IPS-15b (cell line): Measurements from ENCODE around the gene NDUFAF5.

Source experiments
- H3K27me3 ChIP-seq: one replicate; pipeline ENCODE4 v1.6.1; 2013; ENCODE audit warnings: low read length; ENCODE audit not compliant: control insufficient read depth, insufficient read depth
- H3K36me3 ChIP-seq: one replicate; pipeline ENCODE4 v1.6.1; 2013; ENCODE audit warnings: low read length; ENCODE audit not compliant: control insufficient read depth, insufficient read depth
- H3K4me1 ChIP-seq: one replicate; pipeline ENCODE4 v1.6.1; 2013; ENCODE audit warnings: mild to moderate bottlenecking, low read length; ENCODE audit not compliant: control insufficient read depth, insufficient read depth
- H3K4me3 ChIP-seq: one replicate; pipeline ENCODE4 v1.5.1; 2013; ENCODE audit warnings: low read depth, low read length
- H3K9ac ChIP-seq: one replicate; pipeline ENCODE4 v1.6.1; 2013; ENCODE audit warnings: low read depth, mild to moderate bottlenecking, low read length
- H3K9me3 ChIP-seq: one replicate; pipeline ENCODE4 v1.6.1; 2013; ENCODE audit warnings: mild to moderate bottlenecking, low read length; ENCODE audit not compliant: control insufficient read depth, insufficient read depth

NDUFAF5 gene

DNA sequence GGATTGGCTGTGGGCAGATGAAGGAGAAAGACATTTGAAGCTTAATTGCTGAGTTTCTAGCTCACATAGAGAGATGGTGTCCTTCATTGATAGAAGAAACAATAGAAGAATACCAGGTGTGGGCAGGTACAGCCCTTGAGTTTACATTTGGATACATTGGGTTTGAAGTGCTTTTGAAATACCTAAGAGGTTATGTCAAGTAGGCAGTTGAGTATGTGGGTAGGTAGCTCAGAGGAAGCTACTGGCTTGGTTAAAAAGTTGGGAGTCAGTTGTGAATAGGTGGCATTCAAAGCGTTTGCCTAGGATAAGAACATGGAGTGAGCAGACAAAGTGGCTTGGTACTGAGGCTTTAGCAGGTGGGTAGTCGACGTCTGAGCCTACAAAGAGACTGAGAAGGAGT, 25.0 kb downstream of the NDUFAF5 start:
- Histone ChIP-seq H3K9ac (no peak overlapping the region), H3K4me1 (no peaks in the 10 kb centered on the region), H3K36me3 (peaks cover 28% of the 10 kb centered on the region), H3K4me3 (no peak overlapping the region), H3K27me3 (no peaks in the 10 kb centered on the region), H3K9me3 (no peaks in the 10 kb centered on the region)

DNA sequence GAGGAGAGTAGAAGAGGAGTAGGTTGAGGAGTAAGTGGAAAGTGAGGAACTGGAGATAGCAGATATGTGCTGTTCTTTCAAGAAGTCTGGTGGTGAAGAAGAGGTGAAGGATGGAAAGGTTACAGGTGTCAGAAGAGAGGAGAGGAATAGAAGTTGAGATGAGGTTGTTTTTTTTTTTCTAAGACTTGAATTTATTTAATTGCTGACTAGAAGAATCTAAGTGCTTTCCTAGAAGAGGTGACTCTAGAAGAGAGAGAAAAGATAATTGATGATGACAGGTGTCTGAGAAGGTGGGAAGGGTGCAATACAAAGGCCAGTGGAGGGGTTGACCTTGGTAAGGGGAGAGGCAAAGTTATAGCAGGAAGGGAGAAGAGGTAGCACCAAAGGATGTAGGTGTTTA, 25.6 kb downstream of the NDUFAF5 start:
- H3K4me3 ChIP-seq = no peak overlapping the region
- H3K27me3 ChIP-seq = no peaks in the 10 kb centered on the region
- peaks cover 28% of the 10 kb centered on the region for H3K36me3 ChIP-seq
- H3K9ac ChIP-seq = no peak overlapping the region
- no peaks in the 10 kb centered on the region for H3K9me3 ChIP-seq
- no peaks in the 10 kb centered on the region for H3K4me1 ChIP-seq

GRCh38 chr20:13813910-13814309, 29.1 kb downstream of the NDUFAF5 start:
- Histone ChIP-seq H3K9me3 (no peaks in the 10 kb centered on the region), H3K4me3 (no peak overlapping the region), H3K4me1 (no peaks in the 10 kb centered on the region), H3K27me3 (no peaks in the 10 kb centered on the region), H3K36me3 (peaks cover 17% of the 10 kb centered on the region), H3K9ac (no peak overlapping the region)

- Histone ChIP-seq H3K4me1 (no peaks in the 10 kb centered on the region), H3K9me3 (no peaks in the 10 kb centered on the region), H3K4me3 (no peak overlapping the region), H3K9ac (no peak overlapping the region), H3K36me3 (peaks cover 10% of the 10 kb centered on the region), H3K27me3 (no peaks in the 10 kb centered on the region)
Measured at GRCh38 chr20:13814672-13815071, 29.8 kb downstream of the NDUFAF5 start.

- Histone ChIP-seq H3K4me1 (no peaks in the 10 kb centered on the region), H3K9me3 (no peaks in the 10 kb centered on the region), H3K27me3 (no peaks in the 10 kb centered on the region), H3K4me3 (no peak overlapping the region), H3K36me3 (peaks cover 4% of the 10 kb centered on the region), H3K9ac (no peak overlapping the region)
Measured at GRCh38 chr20:13816757-13817156, 31.9 kb downstream of the NDUFAF5 start.

DNA sequence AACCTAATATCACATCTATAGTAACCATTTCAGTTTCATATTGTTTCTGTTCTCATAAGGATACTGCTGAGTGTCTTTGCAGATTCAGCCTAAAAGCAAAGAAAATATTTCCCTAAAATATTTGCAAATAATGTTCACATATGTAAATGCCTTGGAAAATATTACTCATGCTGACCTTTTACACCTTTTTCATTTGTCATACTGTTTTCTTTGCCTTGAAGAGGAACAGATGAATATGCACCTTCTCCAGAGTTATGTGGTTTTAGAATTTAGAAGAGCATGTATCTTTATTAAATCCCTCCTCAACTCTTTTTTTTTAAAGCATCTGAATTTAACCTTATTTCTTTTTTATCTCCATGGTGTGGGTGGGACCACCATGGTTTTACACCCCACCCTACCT, 32.5 kb downstream of the NDUFAF5 start:
- peaks cover 4% of the 10 kb centered on the region for H3K36me3 ChIP-seq
- H3K4me3 ChIP-seq = no peak overlapping the region
- H3K9ac ChIP-seq = no peak overlapping the region
- no peaks in the 10 kb centered on the region for H3K4me1 ChIP-seq
- H3K27me3 ChIP-seq = no peaks in the 10 kb centered on the region
- H3K9me3 ChIP-seq = no peaks in the 10 kb centered on the region

- no peak overlapping the region for H3K4me3 ChIP-seq
- no peaks in the 10 kb centered on the region for H3K9me3 ChIP-seq
- peaks cover 3% of the 10 kb centered on the region for H3K4me1 ChIP-seq
- no peak overlapping the region for H3K9ac ChIP-seq
- no peaks in the 10 kb centered on the region for H3K36me3 ChIP-seq
- no peaks in the 10 kb centered on the region for H3K27me3 ChIP-seq
Measured at GRCh38 chr20:13819885-13820645, 35.2 kb downstream of the NDUFAF5 start.

GRCh38 chr20:13821876-13822275, 37.0 kb downstream of the NDUFAF5 start:
- Histone ChIP-seq H3K4me1 (peaks cover 3% of the 10 kb centered on the region), H3K9me3 (no peaks in the 10 kb centered on the region), H3K4me3 (no peak overlapping the region), H3K36me3 (no peaks in the 10 kb centered on the region), H3K9ac (no peak overlapping the region), H3K27me3 (no peaks in the 10 kb centered on the region)

- Histone ChIP-seq H3K4me1 (peaks cover 3% of the 10 kb centered on the region), H3K9me3 (no peaks in the 10 kb centered on the region), H3K36me3 (no peaks in the 10 kb centered on the region), H3K9ac (no peak overlapping the region), H3K27me3 (no peaks in the 10 kb centered on the region), H3K4me3 (no peak overlapping the region)
Measured at GRCh38 chr20:13822459-13822858, 37.6 kb downstream of the NDUFAF5 start.

GRCh38 chr20:13824459-13824858, 39.6 kb downstream of the NDUFAF5 start:
- Histone ChIP-seq H3K4me3 (no peak overlapping the region), H3K36me3 (no peaks in the 10 kb centered on the region), H3K4me1 (peaks cover 3% of the 10 kb centered on the region), H3K9me3 (no peaks in the 10 kb centered on the region), H3K9ac (no peak overlapping the region), H3K27me3 (no peaks in the 10 kb centered on the region)

DNA sequence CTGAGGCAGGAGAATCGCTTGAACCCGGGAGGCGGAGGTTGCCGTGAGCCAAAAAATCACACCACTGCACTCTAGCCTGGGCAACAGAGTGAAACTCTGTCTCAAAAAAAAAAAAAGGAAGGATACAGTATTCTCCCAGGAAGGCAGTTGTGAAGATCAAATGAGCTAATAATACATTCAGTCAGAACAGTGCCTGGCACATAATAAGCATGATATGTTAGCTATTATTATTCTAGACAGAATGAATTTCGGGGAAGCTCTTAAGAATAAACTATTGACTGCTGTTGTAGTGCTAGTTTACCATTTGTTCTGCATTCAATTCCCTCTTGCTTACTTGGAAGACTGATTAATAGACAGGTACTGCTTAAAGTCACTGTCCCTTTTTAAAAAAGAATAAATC, 40.6 kb downstream of the NDUFAF5 start:
- no peaks in the 10 kb centered on the region for H3K36me3 ChIP-seq
- H3K4me1 ChIP-seq = peaks cover 3% of the 10 kb centered on the region
- no peak overlapping the region for H3K4me3 ChIP-seq
- no peaks in the 10 kb centered on the region for H3K27me3 ChIP-seq
- H3K9me3 ChIP-seq = no peaks in the 10 kb centered on the region
- H3K9ac ChIP-seq = no peak overlapping the region

GRCh38 chr20:13831476-13831875, 46.6 kb downstream of the NDUFAF5 start:
- H3K9ac ChIP-seq = no peak overlapping the region
- H3K4me3 ChIP-seq = no peak overlapping the region
- H3K36me3 ChIP-seq = no peaks in the 10 kb centered on the region
- no peaks in the 10 kb centered on the region for H3K27me3 ChIP-seq
- H3K4me1 ChIP-seq = no peaks in the 10 kb centered on the region
- H3K9me3 ChIP-seq = no peaks in the 10 kb centered on the region
